ENCODE results near the gene TBC1D1.

TBC1D1 gene

DNA sequence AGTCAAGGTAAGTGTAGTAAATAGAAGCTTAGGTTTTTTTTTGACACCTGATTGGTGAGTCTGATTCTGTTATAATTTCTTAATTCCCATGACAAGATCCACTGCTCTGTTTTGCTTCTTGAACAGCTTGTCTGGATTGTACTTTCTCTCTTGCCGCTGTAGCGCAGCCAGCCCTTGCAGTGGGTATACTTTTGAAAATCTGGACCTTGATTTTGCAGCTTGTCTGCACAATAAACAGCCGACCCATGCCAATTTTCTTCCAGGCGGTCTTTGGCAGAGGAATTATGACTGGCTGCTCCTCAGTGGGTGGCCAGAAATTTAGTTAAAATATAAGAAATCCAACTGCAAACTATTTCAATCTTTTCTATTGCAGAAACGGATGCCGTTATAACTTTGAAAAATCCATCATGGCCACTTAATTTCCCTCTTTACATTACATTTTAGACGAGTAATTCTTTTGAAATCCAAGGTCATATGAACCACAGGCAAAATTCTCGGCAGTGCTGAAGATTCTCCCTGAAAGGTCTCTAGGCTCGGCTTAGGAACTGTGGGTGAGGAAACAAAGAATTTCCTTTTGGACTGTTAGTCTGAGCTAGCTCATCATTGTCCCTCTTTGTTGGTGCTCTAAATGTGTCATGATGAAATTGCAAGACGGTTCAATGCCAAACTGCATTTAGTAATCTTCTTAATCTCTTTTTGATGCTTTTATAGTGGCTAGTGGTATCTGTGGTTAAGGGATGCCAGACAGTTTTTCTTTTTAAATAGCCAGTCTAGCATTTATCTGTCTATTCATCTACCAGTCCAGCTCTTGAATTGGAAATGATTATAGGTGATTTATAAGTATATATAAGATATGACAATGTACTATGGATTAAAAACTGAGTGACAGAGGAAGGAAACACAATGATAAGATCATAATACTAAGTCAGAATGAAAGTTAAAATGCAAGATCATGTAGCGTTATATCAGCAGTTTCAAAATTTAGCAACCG is 37.8 kb downstream of the TBC1D1 start:
- no peak overlapping the region for H3K4me3 ChIP-seq (ENCODE audit: low read depth, low read length)
- in situ Hi-C loops (cut with HindIII; ENCODE audit: low sequenced_read_pairs): no loop called here
- TF ChIP-seq, protein P1, sequence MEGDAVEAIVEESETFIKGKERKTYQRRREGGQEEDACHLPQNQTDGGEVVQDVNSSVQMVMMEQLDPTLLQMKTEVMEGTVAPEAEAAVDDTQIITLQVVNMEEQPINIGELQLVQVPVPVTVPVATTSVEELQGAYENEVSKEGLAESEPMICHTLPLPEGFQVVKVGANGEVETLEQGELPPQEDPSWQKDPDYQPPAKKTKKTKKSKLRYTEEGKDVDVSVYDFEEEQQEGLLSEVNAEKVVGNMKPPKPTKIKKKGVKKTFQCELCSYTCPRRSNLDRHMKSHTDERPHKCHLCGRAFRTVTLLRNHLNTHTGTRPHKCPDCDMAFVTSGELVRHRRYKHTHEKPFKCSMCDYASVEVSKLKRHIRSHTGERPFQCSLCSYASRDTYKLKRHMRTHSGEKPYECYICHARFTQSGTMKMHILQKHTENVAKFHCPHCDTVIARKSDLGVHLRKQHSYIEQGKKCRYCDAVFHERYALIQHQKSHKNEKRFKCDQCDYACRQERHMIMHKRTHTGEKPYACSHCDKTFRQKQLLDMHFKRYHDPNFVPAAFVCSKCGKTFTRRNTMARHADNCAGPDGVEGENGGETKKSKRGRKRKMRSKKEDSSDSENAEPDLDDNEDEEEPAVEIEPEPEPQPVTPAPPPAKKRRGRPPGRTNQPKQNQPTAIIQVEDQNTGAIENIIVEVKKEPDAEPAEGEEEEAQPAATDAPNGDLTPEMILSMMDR (IDR thresholded peaks at IDR 0.05; ENCODE audit: low read depth, low read length, missing control alignments): no peak
- DNase-seq (ENCODE audit: low read depth): no peak

DNA sequence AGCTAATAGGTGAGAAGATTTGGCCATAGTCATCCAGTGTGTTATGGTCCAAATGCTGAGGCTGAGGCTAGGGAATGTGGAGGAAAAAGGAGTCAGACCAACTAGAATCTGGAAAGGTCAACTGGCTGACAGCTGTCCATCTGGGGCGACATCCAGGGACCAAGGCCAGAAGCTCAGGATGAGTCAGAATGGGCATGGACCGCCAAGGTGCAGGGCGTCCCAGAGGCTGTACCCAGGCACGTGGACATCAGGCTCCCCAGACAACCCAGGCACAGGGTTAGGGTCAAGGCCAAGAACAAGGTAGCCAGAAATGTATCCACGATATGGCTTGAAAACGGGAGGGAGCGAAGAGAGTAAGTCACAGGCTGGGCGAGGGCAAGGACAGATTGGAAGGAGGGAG is 43.2 kb downstream of the TBC1D1 start:
- in situ Hi-C loops (cut with HindIII; ENCODE audit: low sequenced_read_pairs): no loop called here
- no peak overlapping the region for H3K4me3 ChIP-seq (ENCODE audit: low read depth, low read length)
- no peak for DNase-seq (ENCODE audit: low read depth)
- TF ChIP-seq, protein P1 (IDR thresholded peaks at IDR 0.05; ENCODE audit: low read depth, low read length, missing control alignments): no peak

DNA sequence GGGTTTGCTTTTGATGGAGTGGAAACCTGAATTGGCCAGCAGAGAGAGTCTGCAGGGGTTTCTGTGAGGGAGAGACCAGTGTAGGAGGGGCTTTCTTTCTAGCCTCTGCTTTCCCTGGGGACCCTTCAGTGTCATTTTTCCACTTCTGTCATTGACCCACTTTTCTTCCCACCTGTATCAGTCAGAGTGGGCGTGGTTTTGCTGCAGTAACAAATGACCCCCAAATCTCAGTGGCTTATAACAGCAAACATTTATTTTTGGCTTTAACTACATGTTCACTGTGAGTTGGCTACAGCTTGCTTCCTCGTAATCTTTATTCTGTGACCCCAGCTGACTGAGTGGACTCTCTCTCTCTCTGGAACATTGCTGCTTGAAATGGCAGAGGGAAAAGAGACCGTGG is 43.7 kb downstream of the TBC1D1 start:
- TF ChIP-seq, protein P1 (IDR thresholded peaks at IDR 0.05; ENCODE audit: low read depth, low read length, missing control alignments): no peak
- no peak overlapping the region for H3K4me3 ChIP-seq (ENCODE audit: low read depth, low read length)
- in situ Hi-C loops (cut with HindIII; ENCODE audit: low sequenced_read_pairs): no loop called here
- DNase-seq (ENCODE audit: low read depth): no peak

DNA sequence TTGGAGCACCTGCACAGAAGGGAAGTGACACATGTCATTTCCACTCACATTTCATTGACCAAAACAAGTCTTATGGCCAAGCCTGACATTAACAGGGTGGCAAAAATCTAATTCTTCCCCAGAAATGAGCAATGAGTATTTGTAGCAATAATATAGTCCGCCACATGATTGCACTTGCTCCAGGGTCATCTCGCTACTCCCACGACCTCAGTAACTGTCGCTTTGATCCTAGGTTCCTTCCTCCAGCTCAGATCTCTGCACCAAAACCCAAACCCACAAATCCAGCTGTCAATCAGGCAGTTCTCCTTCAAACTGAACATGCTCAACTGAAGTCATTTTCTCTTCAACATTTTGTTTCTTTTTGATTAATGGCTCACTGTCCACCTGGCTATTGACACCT is 44.1 kb downstream of the TBC1D1 start:
- no peak for DNase-seq (ENCODE audit: low read depth)
- no peak overlapping the region for H3K4me3 ChIP-seq (ENCODE audit: low read depth, low read length)
- TF ChIP-seq, protein P1 (IDR thresholded peaks at IDR 0.05; ENCODE audit: low read depth, low read length, missing control alignments): no peak
- in situ Hi-C loops (cut with HindIII; ENCODE audit: low sequenced_read_pairs): no loop called here

DNA sequence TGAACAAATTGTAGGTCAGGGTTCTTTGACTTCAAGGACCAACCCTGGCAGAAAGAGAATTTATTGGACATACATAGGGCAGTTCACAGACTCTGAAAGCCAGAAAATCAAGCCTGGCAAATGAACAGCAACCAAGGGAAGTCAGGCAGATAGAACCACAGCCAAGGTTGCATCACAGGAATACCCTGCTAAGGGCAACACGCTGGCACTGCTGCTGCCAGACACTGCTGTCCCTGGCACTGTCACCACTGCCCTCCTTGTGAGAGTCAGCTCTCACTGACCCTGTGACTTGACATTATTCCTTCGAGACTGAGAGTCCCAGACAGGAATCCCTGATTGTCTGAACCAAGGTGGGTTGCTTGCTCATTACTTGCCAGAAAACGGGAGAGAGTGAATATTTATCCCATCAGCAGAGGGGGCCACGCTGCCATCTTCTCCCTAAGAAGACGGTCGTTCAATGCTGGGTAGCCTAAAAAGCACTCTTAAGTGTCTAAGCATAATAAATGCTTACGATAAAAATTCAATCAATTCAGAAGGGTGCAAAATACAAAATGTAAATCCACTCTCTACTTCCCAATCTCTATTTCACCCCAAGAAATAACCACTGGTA is 46.1 kb downstream of the TBC1D1 start:
- no peak overlapping the region for H3K4me3 ChIP-seq (ENCODE audit: low read depth, low read length)
- in situ Hi-C loops (cut with HindIII; ENCODE audit: low sequenced_read_pairs): no loop called here
- no peak for DNase-seq (ENCODE audit: low read depth)
- TF ChIP-seq, protein P1 (IDR thresholded peaks at IDR 0.05; ENCODE audit: low read depth, low read length, missing control alignments): no peak

DNA sequence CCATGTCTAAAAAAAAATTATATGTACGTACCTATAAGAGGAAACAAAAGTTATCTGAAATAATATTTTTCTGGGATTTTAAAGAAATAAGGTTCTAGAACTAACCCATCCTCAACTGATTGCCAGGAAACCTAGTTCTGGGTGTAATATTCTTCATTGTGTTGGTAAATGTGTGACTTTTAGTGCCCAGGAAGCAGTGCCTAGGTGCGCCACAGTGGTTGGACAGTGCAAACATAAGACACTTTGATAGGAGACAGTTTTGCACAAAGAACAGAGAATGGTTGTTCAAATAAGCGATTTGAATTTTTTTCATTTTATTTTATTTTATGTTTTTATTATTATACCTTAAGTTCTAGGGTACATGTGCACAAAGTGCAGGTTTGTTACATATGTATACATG is 47.3 kb downstream of the TBC1D1 start:
- TF ChIP-seq, protein P1 (IDR thresholded peaks at IDR 0.05; ENCODE audit: low read depth, low read length, missing control alignments): no peak
- H3K4me3 ChIP-seq (ENCODE audit: low read depth, low read length): no peak overlapping the region
- in situ Hi-C loops (cut with HindIII; ENCODE audit: low sequenced_read_pairs): no loop called here
- DNase-seq (ENCODE audit: low read depth): no peak

Measured in astrocyte of the cerebellum (primary cell).